ENCODE results near the gene SIGLEC15. TPM values are rescaled to one million over a fixed set of nuclear protein-coding genes. Genes with fewer than 3 reads are reported as not detected.

The SIGLEC15 gene
- total RNA-seq, 1 experiment from 2014 or later: 0.28 TPM

DNA sequence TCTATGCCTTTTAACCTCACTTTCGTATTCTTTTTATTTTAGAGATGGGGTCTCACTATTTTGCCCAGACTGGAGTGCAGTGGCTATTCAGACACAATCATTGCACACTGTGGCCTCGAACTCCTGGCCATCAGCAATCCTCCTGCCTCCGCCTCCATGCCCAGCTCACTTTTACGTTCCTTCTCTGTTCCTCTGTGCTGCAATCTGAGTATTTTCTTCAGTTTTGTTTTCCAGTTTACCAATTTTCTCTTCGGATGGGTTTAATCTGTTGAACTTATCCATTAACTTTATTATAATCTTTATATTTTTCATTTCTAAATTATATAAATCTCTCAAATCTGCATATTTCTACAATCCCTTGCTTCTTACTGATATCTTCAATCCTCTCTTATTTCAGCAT is 38.6 kb downstream of the SIGLEC15 start:
- BruUV-seq (replicated peaks): no TSS peak
- DNase-seq: no peak
- Mint-ChIP-seq H3K9me3 (ENCODE audit: low read depth, unreplicated experiment) (no peaks in the 10 kb centered on the region), H3K36me3 (ENCODE audit: insufficient read depth, unreplicated experiment) (peaks cover 22% of the 10 kb centered on the region), H3K4me3 (ENCODE audit: low read depth, unreplicated experiment) (no peak overlapping the region), H3K4me1 (ENCODE audit: low read depth, unreplicated experiment) (no peaks in the 10 kb centered on the region), H3K27me3 (ENCODE audit: unreplicated experiment) (no peaks in the 10 kb centered on the region), H3K27ac (ENCODE audit: unreplicated experiment) (no peak overlapping the region)
- intact Hi-C loops (cut with micrococcal nuclease; ENCODE audit: unreplicated experiment): no loop called here
- CTCF ChIA-PET: no interaction called here
- TF ChIP-seq CTCF (IDR thresholded peaks at IDR 0.05; ENCODE audit: unreplicated experiment): no peak

DNA sequence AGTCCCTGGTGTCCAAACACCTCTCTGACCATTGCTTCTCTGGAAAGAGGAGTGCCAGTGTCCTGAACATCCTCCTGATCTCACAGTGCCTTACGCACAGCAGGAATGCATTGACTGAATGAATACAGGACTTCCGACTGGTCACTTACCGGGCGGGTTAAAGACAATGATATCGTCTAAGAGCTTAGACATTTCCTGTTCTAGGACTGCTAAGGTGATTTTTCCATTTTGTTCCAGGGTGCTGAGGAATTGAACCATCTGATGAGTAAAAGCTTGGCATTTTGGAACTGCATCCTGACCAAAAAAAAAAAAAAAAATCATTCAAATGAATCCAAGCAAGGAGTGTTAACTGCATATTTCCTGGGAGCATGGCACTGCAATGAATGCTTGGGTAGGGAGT is 40.0 kb downstream of the SIGLEC15 start:
- H3K27ac Mint-ChIP-seq (ENCODE audit: unreplicated experiment): no peak overlapping the region
- H3K27me3 Mint-ChIP-seq (ENCODE audit: unreplicated experiment): no peaks in the 10 kb centered on the region
- H3K4me1 Mint-ChIP-seq (ENCODE audit: low read depth, unreplicated experiment): no peaks in the 10 kb centered on the region
- CTCF ChIA-PET: interaction anchor here (0.6 to 0.7 kb wide), 2 partner anchors 134 to 190 kb away, joined by 3 to 11 read pairs; no protein-coding TSS in a partner anchor
- intact Hi-C loops (cut with micrococcal nuclease; ENCODE audit: unreplicated experiment): no loop called here
- DNase-seq: no peak
- TF ChIP-seq CTCF (IDR thresholded peaks at IDR 0.05; ENCODE audit: unreplicated experiment): no peak
- no peaks in the 10 kb centered on the region for H3K9me3 Mint-ChIP-seq (ENCODE audit: low read depth, unreplicated experiment)
- BruUV-seq (replicated peaks): no TSS peak
- peaks cover 18% of the 10 kb centered on the region for H3K36me3 Mint-ChIP-seq (ENCODE audit: insufficient read depth, unreplicated experiment)
- no peak overlapping the region for H3K4me3 Mint-ChIP-seq (ENCODE audit: low read depth, unreplicated experiment)

DNA sequence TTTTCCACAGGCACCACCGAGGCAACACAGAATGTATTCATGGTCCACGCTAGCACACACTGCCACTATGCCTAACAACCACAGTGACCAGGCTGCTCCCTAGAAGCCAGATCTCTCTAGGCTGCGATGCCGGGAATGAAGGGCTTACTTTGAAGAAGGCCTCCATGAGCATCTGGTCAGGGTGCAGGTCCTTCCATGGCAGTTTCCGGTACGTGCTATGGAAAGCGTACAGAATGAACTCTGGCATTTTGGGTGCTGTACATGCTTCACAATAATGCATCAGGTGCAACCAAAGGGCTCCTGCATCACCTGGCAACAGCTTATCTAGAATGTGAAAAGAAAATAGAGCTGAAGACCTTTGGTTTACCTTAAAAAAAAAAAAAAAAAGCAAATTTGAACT is 44.9 kb downstream of the SIGLEC15 start:
- no peak overlapping the region for H3K27ac Mint-ChIP-seq (ENCODE audit: unreplicated experiment)
- CTCF ChIA-PET: no interaction called here
- intact Hi-C loops (cut with micrococcal nuclease; ENCODE audit: unreplicated experiment): no loop called here

GRCh38 chr18:45871431-45872084 is 46.1 kb downstream of the SIGLEC15 start:
- intact Hi-C loops (cut with micrococcal nuclease; ENCODE audit: unreplicated experiment): no loop called here
- H3K4me3 Mint-ChIP-seq (ENCODE audit: low read depth, unreplicated experiment): no peak overlapping the region
- H3K27ac Mint-ChIP-seq (ENCODE audit: unreplicated experiment): no peak overlapping the region
- CTCF ChIA-PET: no interaction called here
- BruUV-seq (replicated peaks): no TSS peak
- DNase-seq: no peak
- peaks cover under 1% of the 10 kb centered on the region for H3K36me3 Mint-ChIP-seq (ENCODE audit: insufficient read depth, unreplicated experiment)
- no peaks in the 10 kb centered on the region for H3K27me3 Mint-ChIP-seq (ENCODE audit: unreplicated experiment)
- H3K9me3 Mint-ChIP-seq (ENCODE audit: low read depth, unreplicated experiment): no peaks in the 10 kb centered on the region
- no peaks in the 10 kb centered on the region for H3K4me1 Mint-ChIP-seq (ENCODE audit: low read depth, unreplicated experiment)
- TF ChIP-seq CTCF (IDR thresholded peaks at IDR 0.05; ENCODE audit: unreplicated experiment): no peak

More for the DNA sequence above, 44.9 kb downstream of the SIGLEC15 start:
- H3K36me3 Mint-ChIP-seq (ENCODE audit: insufficient read depth, unreplicated experiment): peaks cover 8% of the 10 kb centered on the region
- H3K27me3 Mint-ChIP-seq (ENCODE audit: unreplicated experiment): no peaks in the 10 kb centered on the region
- no peak for DNase-seq
- no peaks in the 10 kb centered on the region for H3K4me1 Mint-ChIP-seq (ENCODE audit: low read depth, unreplicated experiment)
- no TSS peak for BruUV-seq (replicated peaks)
- no peak for TF ChIP-seq CTCF (IDR thresholded peaks at IDR 0.05; ENCODE audit: unreplicated experiment)
- no peaks in the 10 kb centered on the region for H3K9me3 Mint-ChIP-seq (ENCODE audit: low read depth, unreplicated experiment)
- H3K4me3 Mint-ChIP-seq (ENCODE audit: low read depth, unreplicated experiment): no peak overlapping the region
